OCI-LY7 (cell line): Measurements from ENCODE around the gene CHCHD6. TPM values are rescaled to one million over a fixed set of nuclear protein-coding genes. Genes with fewer than 3 reads are reported as not detected.

Source experiments
- BruUV-seq: library from RNA; stranded (reverse); fragments of 400-500 nt; replicated peaks from 2 replicates; lab custom pipeline; 2021; lab: Mats Ljungman, UMichigan
- CTCF ChIA-PET: fragments of 300-600 bp; sonication (Branson Sonifier 250); formaldehyde crosslinking; loops from one replicate; lab custom pipeline; 2022; ENCODE audit warnings: antibody characterized with exemption; ENCODE audit not compliant: unreplicated experiment; lab: Charles Lee
- POLR2A ChIA-PET: fragments of 300-600 bp; sonication (Branson Sonifier 250); formaldehyde crosslinking; loops from one replicate; lab custom pipeline; 2022; ENCODE audit warnings: antibody characterized with exemption; lab: Charles Lee
- DNase-seq: peaks from one replicate; pipeline ENCODE4 v3.0.0-alpha.2; 2015; ENCODE audit warnings: low spot score
- H2AFZ ChIP-seq: fragments of 200-600 bp; sonication (generic), shearing (Covaris generic); 2 replicates; pipeline ENCODE4 v1.6.1; 2014; ENCODE audit warnings: mild to moderate bottlenecking, antibody characterized with exemption, low read length, moderate library complexity
- H3K27ac ChIP-seq: fragments of 200-600 bp; sonication (generic); 2 replicates; pipeline ENCODE4 v1.5.1; 2014; ENCODE audit warnings: mixed run types, low read depth, mild to moderate bottlenecking, moderate library complexity, low read length, inconsistent platforms; ENCODE audit not compliant: poor library complexity, severe bottlenecking
- H3K36me3 ChIP-seq: fragments of 200-600 bp; sonication (generic); 2 replicates; pipeline ENCODE4 v1.6.1; 2014; ENCODE audit warnings: mild to moderate bottlenecking, antibody characterized with exemption, low read length, moderate library complexity, mixed read lengths; ENCODE audit not compliant: insufficient read depth
- H3K4me1 ChIP-seq: fragments of 200-600 bp; sonication (generic); 2 replicates; pipeline ENCODE4 v1.5.1; 2014; ENCODE audit warnings: mild to moderate bottlenecking, low read length; ENCODE audit not compliant: insufficient read depth, poor library complexity, severe bottlenecking
- H3K4me2 ChIP-seq: fragments of 200-600 bp; sonication (generic); 2 replicates; pipeline ENCODE4 v1.6.1; 2014; ENCODE audit warnings: mild to moderate bottlenecking, low read length
- H3K4me3 ChIP-seq: fragments of 200-600 bp; sonication (generic); 2 replicates; pipeline ENCODE4 v1.5.1; 2014; ENCODE audit warnings: mild to moderate bottlenecking, low read depth, low read length; ENCODE audit not compliant: poor library complexity, severe bottlenecking
- H3K79me2 ChIP-seq: fragments of 200-600 bp; sonication (generic); 2 replicates; pipeline ENCODE4 v1.6.1; 2016; ENCODE audit warnings: low read depth, mild to moderate bottlenecking, low read length, moderate library complexity, mixed read lengths; ENCODE audit not compliant: insufficient read depth
- H3K9me2 ChIP-seq: fragments of 200-600 bp; sonication (generic); 2 replicates; pipeline ENCODE4 v1.6.1; 2016; ENCODE audit warnings: mild to moderate bottlenecking, low read length, mixed read lengths; ENCODE audit not compliant: insufficient read depth
- H3K9me3 ChIP-seq: fragments of 200-600 bp; sonication (generic); 2 replicates; pipeline ENCODE4 v1.6.1; 2014; ENCODE audit warnings: mild to moderate bottlenecking, mixed run types, low read length, mixed read lengths
- H4K20me1 ChIP-seq: fragments of 200-600 bp; sonication (generic); 2 replicates; pipeline ENCODE4 v1.6.1; 2014; ENCODE audit warnings: mild to moderate bottlenecking, antibody characterized with exemption, low read length, moderate library complexity, mixed read lengths; ENCODE audit not compliant: insufficient read depth
- EZH2phosphoT487 ChIP-seq: fragments of 200-600 bp; sonication (generic); IDR thresholded peaks from 2 replicates; pipeline ENCODE4 v1.6.1; 2018; ENCODE audit warnings: low read depth, borderline replicate concordance, mild to moderate bottlenecking, mixed run types, antibody characterized with exemption, low read length, moderate library complexity, mixed read lengths
- intact Hi-C: fragments of 100-400 bp; cut with micrococcal nuclease; formaldehyde crosslinking; loops from one replicate; pipeline ENCODE4 v1.10.0; 2022; ENCODE audit not compliant: unreplicated experiment
- total RNA-seq, 2 experiments: library from RNA; depleted of rRNA in 1 of 2; stranded (reverse); fragments of >200 nt in 1 of 2; shearing (Covaris generic) in 1 of 2; gene quantifications; 2 replicates each; pipeline ENCODE4 v1.2.3, GENCODE V29; 2014 to 2022
- TF ChIP-seq, protein P1 (sequence below): fragments of 200-600 bp; sonication (generic); conservative IDR thresholded peaks from 2 replicates; pipeline ENCODE4 v1.5.1; 2014; ENCODE audit warnings: mild to moderate bottlenecking, antibody characterized with exemption, low read length, moderate library complexity, mixed read lengths

CHCHD6 gene
- total RNA-seq, 2 experiments from 2014 or later: 14.7 to 21.2 TPM

DNA sequence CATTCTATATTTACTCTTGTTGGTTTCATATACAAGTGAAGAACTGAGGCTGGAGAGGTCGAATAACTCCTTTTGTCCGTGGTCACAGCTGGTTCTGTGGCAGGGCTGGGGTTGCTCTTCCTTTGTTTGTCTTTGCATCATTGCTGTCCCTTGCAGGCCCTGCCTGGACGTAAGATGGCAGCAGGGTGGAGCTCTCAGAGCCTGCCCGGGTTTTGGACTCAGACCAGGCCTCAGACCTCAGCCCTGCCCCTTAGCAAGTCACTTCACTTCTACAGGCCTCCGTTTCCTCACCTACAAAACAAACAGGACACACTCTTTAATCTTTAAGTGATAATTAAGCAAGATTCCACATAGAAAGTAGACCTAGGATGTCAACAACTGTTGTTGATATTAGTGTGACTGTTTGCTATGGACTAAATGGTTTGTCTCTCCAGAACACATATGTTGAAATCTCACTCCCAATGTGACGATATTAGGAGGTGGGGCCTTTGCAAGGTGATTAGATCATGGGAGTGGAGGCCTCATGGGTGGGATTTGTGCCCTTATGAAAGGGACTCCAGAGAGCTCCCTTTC, 213.3 kb downstream of the CHCHD6 start:
- H4K20me1 ChIP-seq: no peaks in the 10 kb centered on the region
- no peaks in the 10 kb centered on the region for H3K9me3 ChIP-seq
- CTCF ChIA-PET: no interaction called here
- H3K4me3 ChIP-seq: no peak overlapping the region
- DNase-seq: no peak
- no TSS peak for BruUV-seq
- no peak overlapping the region for H3K27ac ChIP-seq
- intact Hi-C loops: no loop called here
- TF ChIP-seq, protein P1, sequence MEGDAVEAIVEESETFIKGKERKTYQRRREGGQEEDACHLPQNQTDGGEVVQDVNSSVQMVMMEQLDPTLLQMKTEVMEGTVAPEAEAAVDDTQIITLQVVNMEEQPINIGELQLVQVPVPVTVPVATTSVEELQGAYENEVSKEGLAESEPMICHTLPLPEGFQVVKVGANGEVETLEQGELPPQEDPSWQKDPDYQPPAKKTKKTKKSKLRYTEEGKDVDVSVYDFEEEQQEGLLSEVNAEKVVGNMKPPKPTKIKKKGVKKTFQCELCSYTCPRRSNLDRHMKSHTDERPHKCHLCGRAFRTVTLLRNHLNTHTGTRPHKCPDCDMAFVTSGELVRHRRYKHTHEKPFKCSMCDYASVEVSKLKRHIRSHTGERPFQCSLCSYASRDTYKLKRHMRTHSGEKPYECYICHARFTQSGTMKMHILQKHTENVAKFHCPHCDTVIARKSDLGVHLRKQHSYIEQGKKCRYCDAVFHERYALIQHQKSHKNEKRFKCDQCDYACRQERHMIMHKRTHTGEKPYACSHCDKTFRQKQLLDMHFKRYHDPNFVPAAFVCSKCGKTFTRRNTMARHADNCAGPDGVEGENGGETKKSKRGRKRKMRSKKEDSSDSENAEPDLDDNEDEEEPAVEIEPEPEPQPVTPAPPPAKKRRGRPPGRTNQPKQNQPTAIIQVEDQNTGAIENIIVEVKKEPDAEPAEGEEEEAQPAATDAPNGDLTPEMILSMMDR: no peak
- no peak for TF ChIP-seq EZH2phosphoT487
- POLR2A ChIA-PET: interaction anchor here (0.7 to 1.0 kb wide), 2 partner anchors 11 to 151 kb away, joined by 3 read pairs; no protein-coding TSS in a partner anchor
- H3K4me2 ChIP-seq: no peak overlapping the region
- H3K79me2 ChIP-seq: no peaks in the 10 kb centered on the region
- no peaks in the 10 kb centered on the region for H3K36me3 ChIP-seq
- no peaks in the 10 kb centered on the region for H3K9me2 ChIP-seq
- H3K4me1 ChIP-seq: no peaks in the 10 kb centered on the region
- H2AFZ ChIP-seq: no peak overlapping the region

DNA sequence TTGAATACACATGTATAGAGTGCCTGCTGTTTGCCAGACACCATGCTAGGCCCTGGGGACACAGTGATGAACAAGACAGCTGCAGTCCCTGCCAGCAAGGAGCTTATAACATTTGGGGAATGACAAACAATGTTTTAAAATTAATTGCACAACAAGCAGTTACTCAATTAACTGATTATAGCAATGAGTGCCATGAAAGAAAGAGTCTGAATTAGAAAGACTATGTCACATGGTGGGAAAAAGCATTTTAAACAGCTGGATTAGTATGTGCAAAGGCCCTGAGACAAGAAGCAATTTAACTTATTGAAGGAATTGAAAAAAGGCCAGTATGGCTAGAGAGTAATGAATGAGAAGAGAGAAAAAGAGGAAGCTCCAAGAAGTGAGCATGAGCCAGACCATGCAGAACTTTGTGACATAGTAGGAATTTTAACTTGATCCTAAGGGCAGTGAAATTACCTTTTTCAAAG, 214.3 kb downstream of the CHCHD6 start:
- intact Hi-C loops: no loop called here
- no TSS peak for BruUV-seq
- Histone ChIP-seq H4K20me1 (no peaks in the 10 kb centered on the region), H3K27ac (no peak overlapping the region), H2AFZ (no peak overlapping the region), H3K4me2 (no peak overlapping the region), H3K4me3 (no peak overlapping the region), H3K79me2 (no peaks in the 10 kb centered on the region), H3K9me3 (no peaks in the 10 kb centered on the region), H3K9me2 (no peaks in the 10 kb centered on the region), H3K4me1 (no peaks in the 10 kb centered on the region), H3K36me3 (no peaks in the 10 kb centered on the region)
- DNase-seq: no peak
- ChIA-PET CTCF (no interaction called here), POLR2A (interaction anchor here (1.0 kb wide), 1 partner anchor 12 kb away, joined by 3 read pairs; no protein-coding TSS in a partner anchor)
- TF ChIP-seq, protein P1: no peak
- no peak for TF ChIP-seq EZH2phosphoT487

DNA sequence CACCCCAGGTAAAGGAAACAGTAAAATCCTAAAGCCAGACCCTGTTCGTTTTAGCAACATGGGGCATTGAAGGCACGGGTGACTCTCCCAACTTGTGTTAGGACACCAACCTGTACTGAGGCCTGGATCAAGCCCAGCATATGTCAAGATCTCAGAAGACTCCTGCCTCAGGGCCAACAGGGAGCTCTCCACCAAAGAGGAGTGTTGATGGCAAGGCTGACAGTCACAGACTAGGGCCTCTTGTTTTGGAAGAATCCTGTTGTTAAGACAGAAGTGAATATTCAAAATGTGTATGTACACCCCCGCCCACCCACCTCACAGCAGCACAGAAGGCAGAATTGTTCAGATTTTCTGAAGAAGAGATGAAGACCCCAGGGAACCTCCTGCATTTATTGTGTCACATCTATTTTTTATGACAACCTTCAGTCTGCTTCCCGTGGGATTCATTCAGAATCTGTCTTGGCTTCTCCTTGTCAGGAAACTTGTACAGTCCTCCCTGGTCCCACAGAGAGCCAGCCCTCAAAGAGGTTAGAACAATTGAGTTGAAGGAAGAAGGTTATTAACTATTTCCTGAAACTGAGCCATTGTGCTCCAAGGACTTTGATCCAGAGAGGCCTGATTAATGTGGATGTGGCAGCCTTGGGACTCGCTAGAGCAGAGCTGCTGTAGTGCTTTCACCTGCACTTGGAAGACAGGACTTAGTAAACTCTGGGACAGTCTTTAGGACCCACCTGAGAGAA, 217.2 kb downstream of the CHCHD6 start:
- H3K4me2 ChIP-seq: no peak overlapping the region
- H3K79me2 ChIP-seq: no peaks in the 10 kb centered on the region
- no peaks in the 10 kb centered on the region for H3K36me3 ChIP-seq
- H3K4me1 ChIP-seq: no peaks in the 10 kb centered on the region
- H2AFZ ChIP-seq: no peak overlapping the region
- H3K9me3 ChIP-seq: no peaks in the 10 kb centered on the region
- no peaks in the 10 kb centered on the region for H4K20me1 ChIP-seq
- no peak overlapping the region for H3K4me3 ChIP-seq
- no peak overlapping the region for H3K27ac ChIP-seq
- POLR2A ChIA-PET: interaction anchor here (0.6 to 0.7 kb wide), 2 partner anchors 34 to 82 kb away, joined by 3 to 4 read pairs; no protein-coding TSS in a partner anchor
- DNase-seq: no peak
- CTCF ChIA-PET: no interaction called here
- intact Hi-C loops: no loop called here
- no TSS peak for BruUV-seq
- no peaks in the 10 kb centered on the region for H3K9me2 ChIP-seq
- TF ChIP-seq EZH2phosphoT487: no peak
- TF ChIP-seq, protein P1: no peak
